Measurements from ENCODE around the gene CDNF. TPM values are rescaled to one million over a fixed set of nuclear protein-coding genes. Genes with fewer than 3 reads are reported as not detected.

The CDNF gene
- polyA plus RNA-seq, 1 donor (not counting 4 experiments of a cell fraction or from before 2014, with no cell fraction given): 1.4 TPM

- H3K9me1 ChIP-seq (ENCODE audit: control insufficient read depth, extremely low read depth, insufficient read depth, low read length): no peaks in the 10 kb centered on the region
- dilution Hi-C loops (cut with MboI; ENCODE audit: extremely low pct_ligation_motif_present, low sequenced_read_pairs): no loop called here
- H3K4me3 ChIP-seq (ENCODE audit: control insufficient read depth in 2 of 3, extremely low read depth in 1 of 3, insufficient read depth in 2 of 3, low read depth in 1 of 3, low read length in 3 of 3): no peak overlapping the region
- H3K36me3 ChIP-seq (ENCODE audit: control insufficient read depth in 2 of 2, extremely low read depth in 1 of 2, insufficient read depth in 2 of 2, low read length in 2 of 2): no peaks in the 10 kb centered on the region
- peaks cover 14% of the 10 kb centered on the region for H3K4me1 ChIP-seq (ENCODE audit: control insufficient read depth, extremely low read depth, insufficient read depth, low read length)
- H3K9me3 ChIP-seq (ENCODE audit: control insufficient read depth, low read depth, low read length): no peaks in the 10 kb centered on the region
- H3K27ac ChIP-seq (ENCODE audit: control insufficient read depth, insufficient read depth, low read length): no peak overlapping the region
- no peaks in the 10 kb centered on the region for H3K79me2 ChIP-seq (ENCODE audit: control insufficient read depth, insufficient read depth, low read length)
- no peak for DNase-seq (ENCODE audit: low read depth, low spot score)
- TF ChIP-seq EZH2 (IDR thresholded peaks at IDR 0.05; ENCODE audit: low read length): no peak
- TF ChIP-seq, protein P1, sequence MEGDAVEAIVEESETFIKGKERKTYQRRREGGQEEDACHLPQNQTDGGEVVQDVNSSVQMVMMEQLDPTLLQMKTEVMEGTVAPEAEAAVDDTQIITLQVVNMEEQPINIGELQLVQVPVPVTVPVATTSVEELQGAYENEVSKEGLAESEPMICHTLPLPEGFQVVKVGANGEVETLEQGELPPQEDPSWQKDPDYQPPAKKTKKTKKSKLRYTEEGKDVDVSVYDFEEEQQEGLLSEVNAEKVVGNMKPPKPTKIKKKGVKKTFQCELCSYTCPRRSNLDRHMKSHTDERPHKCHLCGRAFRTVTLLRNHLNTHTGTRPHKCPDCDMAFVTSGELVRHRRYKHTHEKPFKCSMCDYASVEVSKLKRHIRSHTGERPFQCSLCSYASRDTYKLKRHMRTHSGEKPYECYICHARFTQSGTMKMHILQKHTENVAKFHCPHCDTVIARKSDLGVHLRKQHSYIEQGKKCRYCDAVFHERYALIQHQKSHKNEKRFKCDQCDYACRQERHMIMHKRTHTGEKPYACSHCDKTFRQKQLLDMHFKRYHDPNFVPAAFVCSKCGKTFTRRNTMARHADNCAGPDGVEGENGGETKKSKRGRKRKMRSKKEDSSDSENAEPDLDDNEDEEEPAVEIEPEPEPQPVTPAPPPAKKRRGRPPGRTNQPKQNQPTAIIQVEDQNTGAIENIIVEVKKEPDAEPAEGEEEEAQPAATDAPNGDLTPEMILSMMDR (optimal IDR thresholded peaks at IDR 0.05 in 1 of 3, IDR thresholded peaks at IDR 0.05 in 1 of 3, conservative IDR thresholded peaks at IDR 0.05 in 1 of 3; ENCODE audit: extremely low read depth in 1 of 3, insufficient read depth in 2 of 3, low read length in 3 of 3): no peak
- H2AFZ ChIP-seq (ENCODE audit: control insufficient read depth, low read length): peak overlapping the region; percentile 23
- peak; percentile 41 for FAIRE-seq
- H3K4me2 ChIP-seq (ENCODE audit: control insufficient read depth, extremely low read depth, insufficient read depth, low read depth, low read length): no peak overlapping the region
- no peaks in the 10 kb centered on the region for H3K27me3 ChIP-seq (ENCODE audit: control insufficient read depth, extremely low read depth, insufficient read depth, low read length)
- no peak overlapping the region for H3K9ac ChIP-seq (ENCODE audit: control insufficient read depth, extremely low read depth, insufficient read depth, low read length)
- no peaks in the 10 kb centered on the region for H4K20me1 ChIP-seq (ENCODE audit: control insufficient read depth, extremely low read depth, insufficient read depth, low read length)
These were observed 26.6 kb downstream of the CDNF start for GRCh38 chr10:14810969-14811953.

DNA sequence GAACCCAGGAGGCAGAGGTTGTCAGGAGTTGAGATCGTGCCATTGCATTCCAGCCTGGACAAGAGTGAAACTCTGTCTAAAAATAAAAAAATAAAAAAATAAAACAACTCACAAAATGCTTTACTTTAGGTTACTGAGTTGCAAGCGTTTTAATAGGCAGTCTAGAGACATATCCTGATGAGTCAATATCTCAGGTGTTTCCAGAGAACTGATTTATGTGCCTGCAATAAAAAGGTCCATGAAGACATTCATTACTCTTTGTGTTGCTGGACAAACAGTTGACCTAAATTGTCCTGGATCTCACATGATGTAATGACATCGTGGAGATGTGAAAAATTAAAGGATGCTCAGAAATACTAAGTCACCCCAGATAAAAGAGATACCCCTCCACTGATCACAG is 31.5 kb downstream of the CDNF start:
- no peaks in the 10 kb centered on the region for H3K79me2 ChIP-seq (ENCODE audit: control insufficient read depth, insufficient read depth, low read length)
- no peaks in the 10 kb centered on the region for H3K27me3 ChIP-seq (ENCODE audit: control insufficient read depth, extremely low read depth, insufficient read depth, low read length)
- peak; percentile 43 for FAIRE-seq
- H3K4me2 ChIP-seq (ENCODE audit: control insufficient read depth, extremely low read depth, insufficient read depth, low read depth, low read length): no peak overlapping the region
- no peak overlapping the region for H2AFZ ChIP-seq (ENCODE audit: control insufficient read depth, low read length)
- H4K20me1 ChIP-seq (ENCODE audit: control insufficient read depth, extremely low read depth, insufficient read depth, low read length): no peaks in the 10 kb centered on the region
- H3K9me3 ChIP-seq (ENCODE audit: control insufficient read depth, low read depth, low read length): no peaks in the 10 kb centered on the region
- no peak for DNase-seq (ENCODE audit: low read depth, low spot score)
- TF ChIP-seq, protein P1 (optimal IDR thresholded peaks at IDR 0.05 in 1 of 3, IDR thresholded peaks at IDR 0.05 in 1 of 3, conservative IDR thresholded peaks at IDR 0.05 in 1 of 3; ENCODE audit: extremely low read depth in 1 of 3, insufficient read depth in 2 of 3, low read length in 3 of 3): no peak
- no peak for TF ChIP-seq EZH2 (IDR thresholded peaks at IDR 0.05; ENCODE audit: low read length)
- no peak overlapping the region for H3K27ac ChIP-seq (ENCODE audit: control insufficient read depth, insufficient read depth, low read length)
- no peak overlapping the region for H3K9ac ChIP-seq (ENCODE audit: control insufficient read depth, extremely low read depth, insufficient read depth, low read length)
- H3K4me3 ChIP-seq (ENCODE audit: control insufficient read depth in 2 of 3, extremely low read depth in 1 of 3, insufficient read depth in 2 of 3, low read depth in 1 of 3, low read length in 3 of 3): no peak overlapping the region
- dilution Hi-C loops (cut with MboI; ENCODE audit: extremely low pct_ligation_motif_present, low sequenced_read_pairs): no loop called here
- H3K9me1 ChIP-seq (ENCODE audit: control insufficient read depth, extremely low read depth, insufficient read depth, low read length): no peaks in the 10 kb centered on the region
- no peaks in the 10 kb centered on the region for H3K36me3 ChIP-seq (ENCODE audit: control insufficient read depth in 2 of 2, extremely low read depth in 1 of 2, insufficient read depth in 2 of 2, low read length in 2 of 2)
- H3K4me1 ChIP-seq (ENCODE audit: control insufficient read depth, extremely low read depth, insufficient read depth, low read length): peaks cover 14% of the 10 kb centered on the region
